HG03432 (cell line): ENCODE measurements around the gene YWHAH.

ENCODE experiments used
- ATAC-seq: cut with Tn5 transposase; IDR thresholded peaks from one replicate; pipeline ENCODE4 v1.9.1; 2021; ENCODE audit warnings: mild to moderate bottlenecking, moderate library complexity; ENCODE audit not compliant: unreplicated experiment

The YWHAH gene

DNA sequence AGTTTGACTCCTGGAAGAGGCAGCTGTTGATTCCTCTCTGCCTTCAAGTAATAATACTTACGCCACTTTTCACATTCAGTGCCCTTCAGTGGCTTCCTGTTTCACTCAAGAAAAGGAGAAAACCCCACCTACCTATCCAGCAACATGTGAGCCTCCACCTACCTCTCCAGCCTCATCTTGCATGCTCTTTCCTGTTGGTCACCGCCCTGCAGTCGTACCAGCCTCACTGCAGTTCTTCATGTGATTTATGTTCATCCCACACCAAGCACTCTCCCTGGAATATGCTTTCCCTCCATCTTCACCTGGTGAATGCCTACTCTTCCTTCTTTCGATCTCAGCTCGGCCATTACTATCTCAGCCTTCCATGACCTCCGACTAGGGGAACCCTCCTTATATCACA lies 21.8 kb upstream of the YWHAH start:
- ATAC-seq: no peak

GRCh38 chr22:31923136-31923535 lies 21.2 kb upstream of the YWHAH start:
- no peak for ATAC-seq

DNA sequence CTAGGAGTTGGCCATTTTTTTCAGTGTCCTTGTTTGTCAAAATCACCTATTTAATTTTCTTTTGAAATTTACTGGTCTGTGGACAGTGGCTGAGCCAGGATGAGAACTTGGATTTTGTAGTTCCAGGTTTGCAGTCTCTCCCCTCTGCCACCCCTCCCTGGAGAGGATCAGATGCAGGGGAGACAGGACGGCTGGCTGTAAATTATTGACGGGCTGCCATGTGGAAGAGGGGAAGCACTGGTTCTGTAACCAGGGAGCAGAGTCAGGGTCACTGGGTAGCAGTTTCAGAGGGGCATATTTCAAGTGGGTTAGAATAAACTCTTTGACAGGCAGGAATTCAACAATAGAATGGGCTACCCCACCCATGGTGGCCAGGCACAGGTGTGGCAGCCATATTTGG lies 20.6 kb upstream of the YWHAH start:
- no peak for ATAC-seq

- ATAC-seq: no peak
These were observed 19.3 kb upstream of the YWHAH start for GRCh38 chr22:31925056-31925455.

- ATAC-seq: no peak
These were observed 18.3 kb upstream of the YWHAH start for GRCh38 chr22:31926024-31926423.

DNA sequence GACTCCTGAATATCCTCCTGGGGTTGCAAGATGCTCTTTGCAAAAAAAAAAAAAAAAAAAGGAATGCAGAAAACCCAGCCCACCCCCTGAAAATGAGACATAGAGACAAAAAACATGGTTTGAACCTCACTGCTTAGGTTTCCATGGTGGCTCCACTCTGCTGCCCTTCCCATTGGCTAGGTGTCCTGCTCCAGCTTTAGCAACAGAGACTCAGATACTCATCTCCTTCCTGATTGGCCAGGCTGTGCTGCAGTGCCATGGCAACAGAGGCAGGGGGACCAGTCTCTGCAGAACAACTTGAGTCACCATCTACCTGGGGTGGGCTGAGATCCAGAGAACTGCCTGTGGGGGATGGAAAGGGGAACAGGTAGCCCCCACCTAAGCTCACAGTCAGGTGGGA lies 17.4 kb upstream of the YWHAH start:
- no peak for ATAC-seq

GRCh38 chr22:31927562-31927961 lies 16.8 kb upstream of the YWHAH start:
- ATAC-seq: no peak

- ATAC-seq: no peak
These were observed 15.0 kb upstream of the YWHAH start for GRCh38 chr22:31929167-31929930.

DNA sequence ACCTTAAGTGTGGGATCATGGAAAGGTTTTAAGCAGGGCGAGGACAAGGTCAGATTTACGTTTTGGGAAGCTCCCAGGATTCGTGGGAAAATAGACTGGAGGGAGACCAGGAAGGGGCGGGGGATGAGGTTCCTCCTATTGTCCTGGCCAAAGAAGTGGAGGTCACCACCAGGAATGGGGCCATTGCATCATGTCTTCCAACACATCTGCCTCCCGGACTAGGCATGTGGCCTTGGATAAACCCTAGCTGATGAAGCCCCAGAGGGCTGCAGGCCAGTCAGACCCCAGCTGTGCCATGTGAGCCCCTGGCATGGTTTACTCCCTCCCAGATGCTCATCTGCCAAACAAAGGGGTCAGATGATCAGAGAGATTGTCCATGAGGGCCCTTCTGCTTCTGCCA lies 11.5 kb upstream of the YWHAH start:
- no peak for ATAC-seq

DNA sequence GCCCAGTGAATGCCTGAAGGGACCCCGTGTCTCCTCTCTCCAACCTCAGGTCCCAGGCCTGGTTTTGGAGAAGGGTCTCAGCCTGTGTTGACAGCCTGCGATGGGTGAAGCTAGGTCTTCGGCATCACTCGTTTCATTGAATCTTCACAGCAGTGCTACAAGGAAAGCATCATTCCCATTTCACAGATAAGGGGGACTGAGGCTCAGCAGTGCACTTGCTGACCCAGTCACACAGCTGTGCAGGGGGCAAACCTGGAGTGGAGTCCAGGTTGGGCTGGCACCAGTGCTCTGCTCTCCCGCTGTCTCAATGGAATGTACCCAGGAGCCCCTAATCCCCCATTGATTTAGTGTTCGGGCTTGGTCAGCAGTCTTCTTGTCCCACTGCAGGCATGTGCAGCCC lies 10.9 kb upstream of the YWHAH start:
- ATAC-seq: no peak

DNA sequence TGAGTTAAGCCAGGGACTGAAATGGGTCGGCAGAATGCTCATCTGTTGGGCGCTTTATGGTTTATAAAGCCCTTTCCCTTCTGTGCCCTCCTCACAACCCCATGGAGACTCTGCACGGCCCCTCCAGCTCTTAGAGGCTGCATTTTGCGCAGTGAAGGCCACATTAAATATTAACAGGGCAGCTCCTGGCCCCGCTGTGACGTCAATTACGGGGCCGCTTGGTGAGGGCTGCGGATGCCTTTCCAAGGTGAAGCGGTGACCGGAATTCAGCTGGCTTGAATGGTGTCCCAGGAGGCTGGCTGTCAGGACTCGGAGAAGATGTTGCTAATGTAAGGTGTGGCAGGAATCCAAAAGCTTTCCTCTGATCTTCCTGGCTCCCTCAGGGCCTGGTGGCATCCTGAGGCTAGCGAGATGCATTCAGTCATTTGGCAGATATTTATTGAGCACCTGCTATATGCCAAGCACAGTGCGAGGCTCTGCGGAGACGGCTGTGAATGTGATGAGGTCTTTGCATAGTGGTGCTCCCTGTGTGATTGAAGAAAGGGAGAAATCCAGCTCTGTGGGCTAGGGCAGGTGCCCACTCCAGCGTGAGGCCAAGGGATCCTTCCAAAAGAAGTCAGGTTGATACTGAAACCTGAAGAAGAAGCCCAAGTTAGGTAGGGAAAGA lies 10.4 kb upstream of the YWHAH start:
- ATAC-seq: no peak

GRCh38 chr22:31935961-31936635 lies 8.2 kb upstream of the YWHAH start:
- no peak for ATAC-seq

DNA sequence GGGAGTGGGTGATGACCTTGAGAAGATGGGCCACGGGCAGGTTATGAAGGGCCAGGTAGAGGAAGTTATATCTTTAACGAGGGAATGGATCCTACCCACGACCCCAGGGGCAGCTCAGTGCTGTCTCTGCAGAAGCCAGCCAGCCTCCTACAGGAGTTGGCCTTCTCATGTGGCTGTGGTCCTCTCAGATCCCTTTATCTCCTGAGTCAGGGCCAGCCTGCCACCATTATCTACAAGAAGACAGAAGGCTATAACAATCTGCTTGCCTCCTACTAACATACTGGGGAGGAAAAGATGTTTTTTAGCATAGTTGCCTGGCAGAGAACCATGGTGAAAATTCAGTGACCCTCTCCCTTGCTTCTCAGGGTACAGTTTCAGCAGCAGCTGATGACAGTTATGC lies 7.0 kb upstream of the YWHAH start:
- no peak for ATAC-seq

- ATAC-seq: no peak
These were observed 6.0 kb upstream of the YWHAH start for GRCh38 chr22:31938296-31938695.

GRCh38 chr22:31940506-31940905 lies 3.8 kb upstream of the YWHAH start:
- ATAC-seq: no peak

DNA sequence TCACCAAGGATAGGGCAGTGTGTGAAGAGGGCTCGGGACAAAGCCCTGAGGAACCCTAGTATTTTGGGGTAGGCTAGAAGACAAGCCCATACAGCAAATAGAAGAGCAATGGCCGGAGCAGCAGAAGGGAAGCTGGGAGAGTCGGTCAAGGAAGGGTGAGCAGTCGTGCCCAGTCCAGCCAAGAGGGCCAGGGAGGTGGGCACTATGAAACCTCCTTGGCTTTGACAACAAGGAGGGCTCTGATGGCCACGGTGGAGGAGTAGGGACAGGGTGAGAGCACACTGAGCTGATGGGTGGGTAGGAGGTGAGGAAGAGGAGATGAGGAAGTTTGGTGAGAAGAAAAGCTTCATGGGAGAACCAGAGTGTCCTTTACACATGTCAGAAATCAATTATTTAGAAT lies 2.2 kb upstream of the YWHAH start:
- ATAC-seq: no peak

- no peak for ATAC-seq
These were observed 943 bp upstream of the YWHAH start for GRCh38 chr22:31943206-31943977.

DNA sequence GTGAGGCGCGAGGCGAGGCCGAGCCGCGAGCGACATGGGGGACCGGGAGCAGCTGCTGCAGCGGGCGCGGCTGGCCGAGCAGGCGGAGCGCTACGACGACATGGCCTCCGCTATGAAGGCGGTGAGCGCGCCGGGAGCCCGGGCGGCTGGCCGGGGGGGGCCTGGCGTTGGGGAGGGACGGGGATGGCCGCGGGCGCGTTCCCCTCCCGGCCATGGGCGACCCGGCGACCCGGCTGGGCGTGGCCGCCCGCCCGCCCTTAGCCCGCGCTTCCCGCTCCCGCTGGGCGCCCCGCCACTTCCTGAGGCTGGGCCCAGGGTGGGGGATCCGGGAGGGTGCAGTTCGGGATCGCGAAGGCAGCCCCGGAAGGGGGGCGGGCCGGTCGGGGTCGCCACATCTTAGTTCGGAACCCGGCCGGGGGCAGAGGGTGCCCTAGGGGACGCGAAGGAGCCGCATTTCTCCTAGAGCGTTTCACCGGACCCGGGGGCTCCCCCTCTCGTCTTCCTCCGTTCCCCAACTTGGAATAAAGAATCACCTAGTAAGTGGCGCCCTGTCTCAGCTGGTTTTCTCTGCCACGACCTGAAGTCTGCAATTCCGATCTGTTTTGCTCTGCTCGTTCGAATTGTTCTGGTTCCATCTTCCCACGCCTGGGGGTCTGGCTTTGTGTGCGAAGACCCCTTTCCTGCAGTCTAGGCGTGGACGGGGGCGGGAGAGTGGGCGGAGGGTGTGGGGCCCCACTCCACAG lies 536 bp downstream of the YWHAH start:
- ATAC-seq: peak; percentile 31

GRCh38 chr22:31945443-31945855 lies 1.1 kb downstream of the YWHAH start:
- ATAC-seq: no peak

GRCh38 chr22:31945971-31946680 lies 1.8 kb downstream of the YWHAH start:
- ATAC-seq: no peak
